Caco-2 (cell line): ENCODE results near the gene C2orf78. TPM values are rescaled to one million over a fixed set of nuclear protein-coding genes. Genes with fewer than 3 reads are reported as not detected.

Experiments used
- BruUV-seq: library from RNA; stranded (reverse); fragments of 400-500 nt; replicated peaks from 2 replicates; lab custom pipeline; 2021; lab: Mats Ljungman, UMichigan
- CTCF ChIA-PET: fragments of 300-600 bp; sonication (Branson Sonifier 250); formaldehyde crosslinking; loops from one replicate; lab custom pipeline; 2022; ENCODE audit warnings: antibody characterized with exemption; lab: Charles Lee
- POLR2A ChIA-PET: fragments of 300-600 bp; sonication (Branson Sonifier 250); formaldehyde crosslinking; loops from one replicate; lab custom pipeline; 2022; ENCODE audit warnings: antibody characterized with exemption; lab: Charles Lee
- DNase-seq, 2 experiments: peaks; one replicate each; pipeline versions ENCODE4 v3.0.0 to v3.0.0-alpha.2; 2020 to 2022
- H3K27me3 ChIP-seq: replicated peaks from 2 replicates; pipeline ENCODE4 v1.6.0; 2011; ENCODE audit warnings: low read length; ENCODE audit not compliant: control insufficient read depth, insufficient read depth
- H3K36me3 ChIP-seq: 2 replicates; pipeline ENCODE4 v1.5.1; 2011; ENCODE audit warnings: low read length; ENCODE audit not compliant: control insufficient read depth, insufficient read depth
- H3K4me1 ChIP-seq: fragments of 250-450 bp; sonication (Bioruptor Pico); 2 replicates; pipeline ENCODE4 v1.5.1; 2020; ENCODE audit warnings: mild to moderate bottlenecking
- H3K4me3 ChIP-seq: 2 replicates; pipeline ENCODE4 v1.5.1; 2011; ENCODE audit warnings: low read depth, mild to moderate bottlenecking, control low read depth, low read length
- H3K9me3 ChIP-seq: fragments of 250-450 bp; sonication (Bioruptor Pico); 2 replicates; pipeline ENCODE4 v1.5.1; 2020; ENCODE audit warnings: mild to moderate bottlenecking, moderate library complexity
- H3K27ac Mint-ChIP-seq: one replicate; pipeline ENCODE4 v1.8.0; 2022; ENCODE audit warnings: mixed read lengths; ENCODE audit not compliant: unreplicated experiment
- H3K27me3 Mint-ChIP-seq: one replicate; pipeline ENCODE4 v1.8.0; 2022; ENCODE audit warnings: mixed read lengths; ENCODE audit not compliant: insufficient read depth, unreplicated experiment
- H3K36me3 Mint-ChIP-seq: one replicate; pipeline ENCODE4 v1.8.0; 2022; ENCODE audit warnings: mild to moderate bottlenecking, mixed read lengths; ENCODE audit not compliant: insufficient read depth, unreplicated experiment
- H3K4me1 Mint-ChIP-seq: one replicate; pipeline ENCODE4 v1.8.0; 2022; ENCODE audit warnings: low read depth, mixed read lengths; ENCODE audit not compliant: unreplicated experiment
- H3K4me3 Mint-ChIP-seq: one replicate; pipeline ENCODE4 v1.8.0; 2022; ENCODE audit warnings: mild to moderate bottlenecking, moderate library complexity, mixed read lengths; ENCODE audit not compliant: unreplicated experiment
- H3K9me3 Mint-ChIP-seq: one replicate; pipeline ENCODE4 v1.8.0; 2022; ENCODE audit warnings: mixed read lengths; ENCODE audit not compliant: unreplicated experiment
- CTCF ChIP-seq, 2 experiments: fragments of 200-600 bp in 1 of 2; IDR thresholded peaks; 1 replicate in 1 of 2; 2 replicates in 1 of 2; pipeline versions ENCODE4 v1.5.1 to v1.8.0; 2011 to 2022; ENCODE audit warnings: antibody characterized with exemption in 1 of 2, control low read depth in 1 of 2, inconsistent platforms in 1 of 2, low read depth in 1 of 2, low read length in 1 of 2, mild to moderate bottlenecking in 1 of 2, moderate library complexity in 1 of 2; ENCODE audit not compliant: insufficient read depth in 1 of 2, severe bottlenecking in 1 of 2, unreplicated experiment in 1 of 2
- intact Hi-C: fragments of 100-400 bp; cut with micrococcal nuclease; formaldehyde crosslinking; loops from one replicate; pipeline ENCODE4 v1.10.0; 2022; ENCODE audit not compliant: unreplicated experiment
- total RNA-seq: library from RNA; stranded (reverse); gene quantifications from 2 replicates; pipeline ENCODE4 v1.2.3, GENCODE V29; 2022

C2orf78 gene
- total RNA-seq, 1 experiment from 2014 or later = not detected

GRCh38 chr2:73770725-73771124 is 13.3 kb upstream of the C2orf78 start:
- H3K27me3 Mint-ChIP-seq = no peaks in the 10 kb centered on the region
- DNase-seq = no peak
- intact Hi-C loops = no loop called here
- no TSS peak for BruUV-seq
- CTCF ChIA-PET = no interaction called here
- H3K4me3 Mint-ChIP-seq = no peak overlapping the region
- Histone ChIP-seq H3K9me3 (no peaks in the 10 kb centered on the region), H3K27me3 (no peaks in the 10 kb centered on the region), H3K36me3 (no peaks in the 10 kb centered on the region; the same call in none of the 2 replicates), H3K4me1 (no peaks in the 10 kb centered on the region), H3K4me3 (no peak overlapping the region)
- peaks cover 57% of the 10 kb centered on the region for H3K36me3 Mint-ChIP-seq
- peaks cover 6% of the 10 kb centered on the region for H3K4me1 Mint-ChIP-seq
- H3K27ac Mint-ChIP-seq = no peak overlapping the region
- no peak for TF ChIP-seq CTCF (IDR thresholded peaks at IDR 0.05; ENCODE audit: insufficient read depth in 1 of 2, low read depth in 1 of 2, low read length in 1 of 2, severe bottlenecking in 1 of 2, unreplicated experiment in 1 of 2)
- POLR2A ChIA-PET = no interaction called here
- H3K9me3 Mint-ChIP-seq = no peaks in the 10 kb centered on the region

GRCh38 chr2:73772819-73773218 is 11.2 kb upstream of the C2orf78 start:
- POLR2A ChIA-PET = interaction anchor here (0.5 kb wide), 1 partner anchor 10 kb away, joined by 4 read pairs; no protein-coding TSS in a partner anchor
- Mint-ChIP-seq H3K4me1 (peaks cover 6% of the 10 kb centered on the region), H3K27me3 (no peaks in the 10 kb centered on the region), H3K9me3 (no peaks in the 10 kb centered on the region), H3K4me3 (no peak overlapping the region), H3K27ac (no peak overlapping the region), H3K36me3 (peaks cover 40% of the 10 kb centered on the region)
- H3K27me3 ChIP-seq = no peaks in the 10 kb centered on the region
- BruUV-seq = no TSS peak
- DNase-seq = no peak
- TF ChIP-seq CTCF (IDR thresholded peaks at IDR 0.05; ENCODE audit: insufficient read depth in 1 of 2, low read depth in 1 of 2, low read length in 1 of 2, severe bottlenecking in 1 of 2, unreplicated experiment in 1 of 2) = no peak
- intact Hi-C loops = no loop called here
- H3K4me1 ChIP-seq = no peaks in the 10 kb centered on the region
- CTCF ChIA-PET = no interaction called here
- H3K4me3 ChIP-seq = no peak overlapping the region
- no peaks in the 10 kb centered on the region for H3K9me3 ChIP-seq
- H3K36me3 ChIP-seq = peaks cover 1% of the 10 kb centered on the region

GRCh38 chr2:73776381-73776780 is 7.6 kb upstream of the C2orf78 start:
- H3K36me3 Mint-ChIP-seq = peaks cover 16% of the 10 kb centered on the region
- DNase-seq = no peak
- CTCF ChIA-PET = interaction anchor here (0.6 kb wide), 1 partner anchor 165 kb away, joined by 7 read pairs; no protein-coding TSS in a partner anchor
- no peaks in the 10 kb centered on the region for H3K4me1 Mint-ChIP-seq
- Histone ChIP-seq H3K9me3 (no peaks in the 10 kb centered on the region), H3K27me3 (no peaks in the 10 kb centered on the region), H3K4me3 (no peak overlapping the region), H3K36me3 (peaks cover 1% of the 10 kb centered on the region), H3K4me1 (peaks cover 5% of the 10 kb centered on the region; the same call in 1 of the 2 replicates)
- POLR2A ChIA-PET = no interaction called here
- H3K9me3 Mint-ChIP-seq = no peaks in the 10 kb centered on the region
- H3K27ac Mint-ChIP-seq = no peak overlapping the region
- no peak overlapping the region for H3K4me3 Mint-ChIP-seq
- no peak for TF ChIP-seq CTCF (IDR thresholded peaks at IDR 0.05; ENCODE audit: insufficient read depth in 1 of 2, low read depth in 1 of 2, low read length in 1 of 2, severe bottlenecking in 1 of 2, unreplicated experiment in 1 of 2)
- no TSS peak for BruUV-seq
- no peaks in the 10 kb centered on the region for H3K27me3 Mint-ChIP-seq
- intact Hi-C loops = no loop called here
